ENCODE measurements around the gene NR3C2. TPM values are rescaled to one million over a fixed set of nuclear protein-coding genes. Genes with fewer than 3 reads are reported as not detected.
A peak's percentile ranks its signal among the peaks of the same experiment; 100 is the strongest.

NR3C2 gene
- total RNA-seq, 2 experiments from 2014 or later, result 5.3 to 6.1 TPM

- Mint-ChIP-seq H3K27ac (no peak overlapping the region), H3K4me3 (no peak overlapping the region), H3K9me3 (no peaks in the 10 kb centered on the region), H3K4me1 (ENCODE audit: low read depth) (peaks cover 18% of the 10 kb centered on the region), H3K36me3 (ENCODE audit: low read depth) (peaks cover 6% of the 10 kb centered on the region), H3K27me3 (ENCODE audit: low read depth) (no peaks in the 10 kb centered on the region)
- DNase-seq, result no peak
- CTCF ChIA-PET, result interaction anchor here (0.7 kb wide), 1 partner anchor 9 kb away, joined by 3 read pairs; no protein-coding TSS in a partner anchor
- intact Hi-C loops (cut with micrococcal nuclease), result no loop called here
Observed at GRCh38 chr4:148065075-148065474, 377.1 kb downstream of the NR3C2 start.

- no peak for DNase-seq
- peaks cover 22% of the 10 kb centered on the region for H3K4me1 Mint-ChIP-seq (ENCODE audit: low read depth)
- no peak overlapping the region for H3K4me3 Mint-ChIP-seq
- intact Hi-C loops (cut with micrococcal nuclease), result no loop called here
- H3K36me3 Mint-ChIP-seq (ENCODE audit: low read depth), result peaks cover 6% of the 10 kb centered on the region
- CTCF ChIA-PET, result interaction anchor here (0.7 kb wide), 1 partner anchor 8 kb away, joined by 3 read pairs; no protein-coding TSS in a partner anchor
- no peaks in the 10 kb centered on the region for H3K9me3 Mint-ChIP-seq
- no peak overlapping the region for H3K27ac Mint-ChIP-seq
- H3K27me3 Mint-ChIP-seq (ENCODE audit: low read depth), result no peaks in the 10 kb centered on the region
Observed at GRCh38 chr4:148064451-148064850, 377.8 kb downstream of the NR3C2 start.

- intact Hi-C loops (cut with micrococcal nuclease), result no loop called here
- no peak for DNase-seq
- Mint-ChIP-seq H3K36me3 (ENCODE audit: low read depth) (peaks cover 11% of the 10 kb centered on the region), H3K4me3 (no peak overlapping the region), H3K4me1 (ENCODE audit: low read depth) (peaks cover 34% of the 10 kb centered on the region), H3K27ac (no peak overlapping the region), H3K27me3 (ENCODE audit: low read depth) (no peaks in the 10 kb centered on the region), H3K9me3 (peaks cover 13% of the 10 kb centered on the region)
- CTCF ChIA-PET, result no interaction called here
Observed at GRCh38 chr4:148062301-148062950, 379.8 kb downstream of the NR3C2 start.

GRCh38 chr4:148061795-148062194, 380.4 kb downstream of the NR3C2 start:
- DNase-seq, result no peak
- H3K4me1 Mint-ChIP-seq (ENCODE audit: low read depth), result peaks cover 40% of the 10 kb centered on the region
- H3K9me3 Mint-ChIP-seq, result peaks cover 13% of the 10 kb centered on the region
- H3K27ac Mint-ChIP-seq, result no peak overlapping the region
- H3K4me3 Mint-ChIP-seq, result no peak overlapping the region
- CTCF ChIA-PET, result no interaction called here
- peaks cover 13% of the 10 kb centered on the region for H3K36me3 Mint-ChIP-seq (ENCODE audit: low read depth)
- intact Hi-C loops (cut with micrococcal nuclease), result loop anchor here (1.0 to 2.0 kb wide), 2 partner anchors 51 to 155 kb away; no protein-coding TSS in a partner anchor
- H3K27me3 Mint-ChIP-seq (ENCODE audit: low read depth), result no peaks in the 10 kb centered on the region

GRCh38 chr4:148061141-148061481, 381.1 kb downstream of the NR3C2 start:
- Mint-ChIP-seq H3K27ac (peak overlapping the region; percentile 72), H3K4me1 (ENCODE audit: low read depth) (peaks cover 44% of the 10 kb centered on the region), H3K27me3 (ENCODE audit: low read depth) (no peaks in the 10 kb centered on the region), H3K36me3 (ENCODE audit: low read depth) (peaks cover 13% of the 10 kb centered on the region), H3K4me3 (peak overlapping the region; percentile 73), H3K9me3 (peaks cover 13% of the 10 kb centered on the region)
- CTCF ChIA-PET, result interaction anchor here (0.6 kb wide), 1 partner anchor 246 kb away, joined by 3 read pairs; no protein-coding TSS in a partner anchor
- intact Hi-C loops (cut with micrococcal nuclease), result loop anchor here (1.0 to 2.0 kb wide), 2 partner anchors 51 to 156 kb away; no protein-coding TSS in a partner anchor
- DNase-seq, result peak; percentile 40

GRCh38 chr4:148060264-148061140, 381.7 kb downstream of the NR3C2 start:
- H3K36me3 Mint-ChIP-seq (ENCODE audit: low read depth), result peaks cover 13% of the 10 kb centered on the region
- CTCF ChIA-PET, result interaction anchor here (0.6 to 0.7 kb wide), 3 partner anchors 128 to 382 kb away, joined by 3 to 4 read pairs (median 3); no protein-coding TSS in a partner anchor
- peaks cover 48% of the 10 kb centered on the region for H3K4me1 Mint-ChIP-seq (ENCODE audit: low read depth)
- intact Hi-C loops (cut with micrococcal nuclease), result loop anchor here (1.0 to 2.0 kb wide), 2 partner anchors 52 to 156 kb away; no protein-coding TSS in a partner anchor
- H3K27me3 Mint-ChIP-seq (ENCODE audit: low read depth), result no peaks in the 10 kb centered on the region
- peak; percentile 28 for DNase-seq
- H3K9me3 Mint-ChIP-seq, result peaks cover 13% of the 10 kb centered on the region
- peak overlapping the region; percentile 73 for H3K4me3 Mint-ChIP-seq
- peak overlapping the region; percentile 72 for H3K27ac Mint-ChIP-seq

- peaks cover 52% of the 10 kb centered on the region for H3K4me1 Mint-ChIP-seq (ENCODE audit: low read depth)
- DNase-seq, result no peak
- H3K27ac Mint-ChIP-seq, result no peak overlapping the region
- H3K9me3 Mint-ChIP-seq, result peaks cover 13% of the 10 kb centered on the region
- H3K4me3 Mint-ChIP-seq, result no peak overlapping the region
- CTCF ChIA-PET, result interaction anchor here (0.6 to 0.7 kb wide), 3 partner anchors 129 to 645 kb away, joined by 3 to 4 read pairs (median 3); no protein-coding TSS in a partner anchor
- H3K36me3 Mint-ChIP-seq (ENCODE audit: low read depth), result peaks cover 13% of the 10 kb centered on the region
- intact Hi-C loops (cut with micrococcal nuclease), result loop anchor here (2.0 kb wide), 1 partner anchor 157 kb away; no protein-coding TSS in a partner anchor
- no peaks in the 10 kb centered on the region for H3K27me3 Mint-ChIP-seq (ENCODE audit: low read depth)
Observed at GRCh38 chr4:148059617-148060180, 382.5 kb downstream of the NR3C2 start.

- H3K27me3 Mint-ChIP-seq (ENCODE audit: low read depth), result no peaks in the 10 kb centered on the region
- peaks cover 9% of the 10 kb centered on the region for H3K36me3 Mint-ChIP-seq (ENCODE audit: low read depth)
- H3K4me3 Mint-ChIP-seq, result no peak overlapping the region
- peaks cover 67% of the 10 kb centered on the region for H3K4me1 Mint-ChIP-seq (ENCODE audit: low read depth)
- no peak for DNase-seq
- intact Hi-C loops (cut with micrococcal nuclease), result loop anchor here (2.0 kb wide), 1 partner anchor 385 kb away; the partner anchor contains the start of gene NR3C2
- H3K9me3 Mint-ChIP-seq, result peaks cover 13% of the 10 kb centered on the region
- CTCF ChIA-PET, result no interaction called here
- no peak overlapping the region for H3K27ac Mint-ChIP-seq
Observed at GRCh38 chr4:148057984-148058859, 384.0 kb downstream of the NR3C2 start.

GRCh38 chr4:148057516-148057915, 384.7 kb downstream of the NR3C2 start:
- no peaks in the 10 kb centered on the region for H3K27me3 Mint-ChIP-seq (ENCODE audit: low read depth)
- H3K9me3 Mint-ChIP-seq, result peaks cover 13% of the 10 kb centered on the region
- CTCF ChIA-PET, result interaction anchor here (1.6 kb wide), 1 partner anchor 12 kb away, joined by 4 read pairs; no protein-coding TSS in a partner anchor
- no peak for DNase-seq
- peaks cover 74% of the 10 kb centered on the region for H3K4me1 Mint-ChIP-seq (ENCODE audit: low read depth)
- intact Hi-C loops (cut with micrococcal nuclease), result loop anchor here (2.0 kb wide), 1 partner anchor 385 kb away; the partner anchor contains the start of gene NR3C2
- no peak overlapping the region for H3K4me3 Mint-ChIP-seq
- no peak overlapping the region for H3K27ac Mint-ChIP-seq
- H3K36me3 Mint-ChIP-seq (ENCODE audit: low read depth), result peaks cover 9% of the 10 kb centered on the region

GRCh38 chr4:148056879-148057278, 385.3 kb downstream of the NR3C2 start:
- Mint-ChIP-seq H3K36me3 (ENCODE audit: low read depth) (peaks cover 9% of the 10 kb centered on the region), H3K27me3 (ENCODE audit: low read depth) (no peaks in the 10 kb centered on the region), H3K9me3 (peaks cover 13% of the 10 kb centered on the region), H3K4me3 (no peak overlapping the region), H3K27ac (no peak overlapping the region), H3K4me1 (ENCODE audit: low read depth) (peaks cover 76% of the 10 kb centered on the region)
- intact Hi-C loops (cut with micrococcal nuclease), result loop anchor here (2.0 kb wide), 1 partner anchor 386 kb away; the partner anchor contains the start of gene NR3C2
- CTCF ChIA-PET, result interaction anchor here (1.1 to 1.6 kb wide), 2 partner anchors 8 to 12 kb away, joined by 3 to 4 read pairs; no protein-coding TSS in a partner anchor
- DNase-seq, result peak; percentile 81

GRCh38 chr4:148055844-148056243, 386.4 kb downstream of the NR3C2 start:
- intact Hi-C loops (cut with micrococcal nuclease), result loop anchor here (2.0 kb wide), 1 partner anchor 387 kb away; the partner anchor contains the start of gene NR3C2
- no peak for DNase-seq
- H3K27ac Mint-ChIP-seq, result no peak overlapping the region
- peaks cover 13% of the 10 kb centered on the region for H3K9me3 Mint-ChIP-seq
- peaks cover 78% of the 10 kb centered on the region for H3K4me1 Mint-ChIP-seq (ENCODE audit: low read depth)
- H3K4me3 Mint-ChIP-seq, result no peak overlapping the region
- CTCF ChIA-PET, result interaction anchor here (1.1 to 1.6 kb wide), 2 partner anchors 9 to 11 kb away, joined by 3 to 4 read pairs; no protein-coding TSS in a partner anchor
- no peaks in the 10 kb centered on the region for H3K27me3 Mint-ChIP-seq (ENCODE audit: low read depth)
- H3K36me3 Mint-ChIP-seq (ENCODE audit: low read depth), result peaks cover 9% of the 10 kb centered on the region
